Immature natural killer cell (primary cell): ENCODE results near the gene INS. TPM values are rescaled to one million over a fixed set of nuclear protein-coding genes. Genes with fewer than 3 reads are reported as not detected.
A peak's percentile ranks its signal among the peaks of the same experiment; 100 is the strongest.

Source experiments
- DNase-seq, 3 donors: peaks; one replicate each; pipeline ENCODE4 v3.0.0; 2022; ENCODE audit warnings: mixed read lengths in 1 of 3
- H3K27ac Mint-ChIP-seq, 6 donors: one replicate each; pipeline ENCODE4 v1.8.0; 2020; ENCODE audit warnings: mixed read lengths in 6 of 6, mild to moderate bottlenecking in 5 of 6, inconsistent platforms in 4 of 6, moderate library complexity in 3 of 6
- H3K27me3 Mint-ChIP-seq, 3 donors: one replicate each; pipeline ENCODE4 v1.8.0; 2020 to 2021; ENCODE audit warnings: low read depth in 3 of 3, mild to moderate bottlenecking in 3 of 3, mixed read lengths in 3 of 3, moderate library complexity in 3 of 3, inconsistent platforms in 1 of 3
- H3K36me3 Mint-ChIP-seq, 3 donors: one replicate each; pipeline ENCODE4 v1.8.0; 2020; ENCODE audit warnings: mixed read lengths in 3 of 3, inconsistent platforms in 2 of 3, mild to moderate bottlenecking in 2 of 3
- H3K4me1 Mint-ChIP-seq, 2 donors: one replicate each; pipeline ENCODE4 v1.8.0; 2020; ENCODE audit warnings: inconsistent platforms in 2 of 2, mild to moderate bottlenecking in 2 of 2, mixed read lengths in 2 of 2, moderate library complexity in 1 of 2
- H3K4me3 Mint-ChIP-seq, 5 donors: one replicate each; pipeline ENCODE4 v1.8.0; 2020; ENCODE audit warnings: mild to moderate bottlenecking in 5 of 5, mixed read lengths in 5 of 5, inconsistent platforms in 3 of 5, moderate library complexity in 3 of 5
- H3K9me3 Mint-ChIP-seq, 6 donors: one replicate each; pipeline ENCODE4 v1.8.0; 2020; ENCODE audit warnings: mild to moderate bottlenecking in 6 of 6, mixed read lengths in 6 of 6, inconsistent platforms in 4 of 6, moderate library complexity in 3 of 6
- polyA plus RNA-seq, 3 donors: library from polyadenylated mRNA; unstranded; fragments of 300-500 nt; fragmentation: Illumina TruSeq; gene quantifications; one replicate each; pipeline ENCODE4 v1.2.3, GENCODE V29; 2021

The INS gene
- polyA plus RNA-seq, 3 donors from 2014 or later: not detected

DNA sequence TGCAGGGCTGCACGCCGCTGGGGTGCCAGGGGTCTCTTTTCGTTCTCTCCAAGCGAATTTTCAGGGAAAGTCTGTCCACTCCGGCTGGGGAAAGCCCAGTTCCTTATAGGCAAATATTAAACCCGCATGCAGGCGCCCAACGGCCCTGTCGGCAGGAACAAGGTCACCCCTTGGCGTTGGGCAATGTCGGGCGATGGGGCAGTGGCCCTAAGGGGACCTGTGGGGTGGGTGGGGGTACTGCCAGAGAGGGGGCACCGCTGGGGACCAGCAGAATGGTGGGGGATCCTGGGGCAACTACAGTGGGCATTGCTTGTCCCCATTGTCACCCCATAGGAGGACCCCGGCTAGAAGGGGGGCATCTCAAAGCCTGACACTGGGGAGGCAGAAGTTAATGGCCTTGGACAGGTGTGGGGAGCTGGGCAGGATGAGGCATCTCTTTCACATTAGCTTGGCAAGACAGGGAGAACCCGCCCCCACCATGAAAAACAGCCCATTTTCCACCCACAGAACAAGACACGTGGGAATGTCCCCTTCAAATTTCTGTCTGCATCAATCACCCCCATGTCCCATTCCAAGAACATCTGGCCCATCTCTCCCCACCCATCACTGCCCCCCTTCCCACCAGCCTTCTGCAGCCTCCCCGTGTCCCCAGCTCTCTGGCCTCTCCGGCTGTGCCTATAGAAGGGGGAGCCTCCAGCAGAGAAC, 16.3 kb downstream of the INS start:
- Mint-ChIP-seq H3K4me3 (no peak overlapping the region), H3K9me3 (peaks cover 0 to 2% (median 0%) of the 10 kb centered on the region in 6 donors), H3K27ac (no peak overlapping the region), H3K36me3 (no peaks in the 10 kb centered on the region), H3K27me3 (peaks cover 31 to 37% (median 37%) of the 10 kb centered on the region in 3 donors), H3K4me1 (no peaks in the 10 kb centered on the region)
- DNase-seq: no peak

DNA sequence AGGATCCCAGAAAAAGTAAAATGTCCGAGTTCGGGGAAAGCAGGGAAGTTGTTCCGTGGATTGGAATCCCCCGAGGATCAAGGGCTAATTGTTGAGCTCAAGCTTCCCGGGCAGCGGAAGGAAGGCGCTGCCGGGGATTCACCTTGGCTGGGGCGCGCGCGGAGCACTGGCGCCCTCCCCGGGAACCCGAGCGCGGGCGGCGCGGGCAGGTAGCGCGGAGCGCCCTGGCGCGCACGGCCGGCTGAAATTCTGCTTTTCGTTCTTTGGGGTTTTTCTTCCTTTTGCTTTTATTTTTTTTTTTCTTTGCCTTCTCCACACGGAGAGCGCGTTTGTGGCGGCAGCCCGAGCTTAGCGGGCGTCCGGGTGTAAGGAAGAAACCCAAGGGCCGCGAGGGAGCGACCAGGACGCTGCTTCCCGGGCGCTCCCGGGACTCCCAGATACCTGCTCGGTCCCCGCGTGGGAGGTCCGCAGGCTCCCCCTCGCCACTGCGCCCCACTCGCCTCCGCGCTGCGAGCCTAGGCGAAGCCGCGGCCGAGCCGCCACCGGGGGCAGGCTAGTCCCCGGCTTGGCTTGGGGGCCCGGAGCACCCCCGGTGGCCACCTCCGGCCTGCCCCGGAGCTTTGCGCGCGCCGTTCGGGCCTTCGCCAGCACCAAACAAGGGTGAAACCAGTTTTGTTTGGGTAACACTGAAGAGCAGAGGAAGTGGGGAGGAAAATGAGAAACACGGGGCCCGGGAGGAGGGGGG, 17.0 kb downstream of the INS start:
- Mint-ChIP-seq H3K4me3 (no peak overlapping the region), H3K27me3 (peaks cover 31 to 37% (median 34%) of the 10 kb centered on the region in 3 donors), H3K4me1 (no peaks in the 10 kb centered on the region), H3K36me3 (no peaks in the 10 kb centered on the region), H3K27ac (no peak overlapping the region), H3K9me3 (peaks cover 0 to 2% (median 0%) of the 10 kb centered on the region in 6 donors)
- DNase-seq: no peak

- Mint-ChIP-seq H3K9me3 (peaks cover 0 to 2% (median 0%) of the 10 kb centered on the region in 6 donors), H3K27ac (no peak overlapping the region), H3K4me3 (no peak overlapping the region), H3K4me1 (peaks cover under 1 to 2% of the 10 kb centered on the region in 2 donors), H3K36me3 (no peaks in the 10 kb centered on the region), H3K27me3 (peaks cover 31 to 37% (median 33%) of the 10 kb centered on the region in 3 donors)
- no peak for DNase-seq
Observed at GRCh38 chr11:2143477-2143798, 17.6 kb downstream of the INS start.

DNA sequence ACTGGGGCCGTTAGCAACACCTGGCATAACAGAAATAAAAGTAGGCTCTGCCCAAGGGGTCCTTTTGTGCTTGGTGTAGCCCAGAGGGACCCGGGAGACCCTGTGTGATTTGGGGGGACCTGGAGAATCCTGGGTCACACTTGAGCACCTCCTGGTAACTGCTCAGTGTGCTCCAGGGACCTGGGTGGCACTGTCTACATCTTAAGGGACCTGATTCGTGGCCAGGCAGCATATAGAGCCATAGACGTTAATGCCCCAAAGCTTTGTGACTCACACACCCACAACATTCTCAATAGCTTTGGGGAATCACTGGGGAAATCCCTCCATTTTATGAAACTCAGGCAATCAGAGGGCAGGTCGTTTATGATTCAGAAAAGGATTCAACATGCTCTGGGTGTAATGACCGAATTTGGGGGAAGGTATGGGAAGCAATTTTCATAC, 18.2 kb downstream of the INS start:
- no peak overlapping the region for H3K4me3 Mint-ChIP-seq
- peaks cover 28 to 37% (median 33%) of the 10 kb centered on the region in 3 donors for H3K27me3 Mint-ChIP-seq
- H3K36me3 Mint-ChIP-seq: no peaks in the 10 kb centered on the region
- peaks cover 0 to 2% (median 0%) of the 10 kb centered on the region in 6 donors for H3K9me3 Mint-ChIP-seq
- no peak overlapping the region for H3K27ac Mint-ChIP-seq
- no peak for DNase-seq
- peaks cover 3 to 5% of the 10 kb centered on the region in 2 donors for H3K4me1 Mint-ChIP-seq

GRCh38 chr11:2142300-2142759, 18.7 kb downstream of the INS start:
- no peak overlapping the region for H3K27ac Mint-ChIP-seq
- H3K27me3 Mint-ChIP-seq: peaks cover 26 to 37% (median 33%) of the 10 kb centered on the region in 3 donors
- H3K4me3 Mint-ChIP-seq: no peak overlapping the region
- no peak for DNase-seq
- H3K9me3 Mint-ChIP-seq: peaks cover 0 to 2% (median 0%) of the 10 kb centered on the region in 6 donors
- peaks cover 3 to 5% of the 10 kb centered on the region in 2 donors for H3K4me1 Mint-ChIP-seq
- no peaks in the 10 kb centered on the region for H3K36me3 Mint-ChIP-seq

- Mint-ChIP-seq H3K36me3 (no peaks in the 10 kb centered on the region), H3K27ac (no peak overlapping the region), H3K27me3 (peaks cover 28 to 33% (median 30%) of the 10 kb centered on the region in 3 donors), H3K9me3 (peaks cover 0 to 3% (median 0%) of the 10 kb centered on the region in 6 donors), H3K4me3 (peak overlapping the region in 3 of 5 donors; percentile 41 to 51 (median 47)), H3K4me1 (peaks cover 4 to 5% of the 10 kb centered on the region in 2 donors)
- no peak for DNase-seq
Observed at GRCh38 chr11:2140411-2141400, 20.3 kb downstream of the INS start.

GRCh38 chr11:2139621-2140337, 21.2 kb downstream of the INS start:
- H3K27me3 Mint-ChIP-seq: peaks cover 28 to 35% (median 30%) of the 10 kb centered on the region in 3 donors
- H3K4me1 Mint-ChIP-seq: peaks cover 4 to 5% of the 10 kb centered on the region in 2 donors
- DNase-seq: no peak
- peaks cover 0 to 3% (median 0%) of the 10 kb centered on the region in 6 donors for H3K9me3 Mint-ChIP-seq
- no peak overlapping the region for H3K27ac Mint-ChIP-seq
- H3K36me3 Mint-ChIP-seq: no peaks in the 10 kb centered on the region
- peak overlapping the region in 1 of 5 donors; percentile 46 for H3K4me3 Mint-ChIP-seq

GRCh38 chr11:2139123-2139521, 21.9 kb downstream of the INS start, which contains the start of gene IGF2:
Gene IGF2 (minus strand): TSS chr11:2139389. CDS start chr11:2135523, 3,866 bp downstream.
- H3K27ac Mint-ChIP-seq: no peak within 1 kb of the TSS
- H3K9me3 Mint-ChIP-seq: peaks cover 0 to 3% (median 0%) of the 10 kb centered on the region in 6 donors
- peaks cover 27 to 35% (median 28%) of the 10 kb centered on the region in 3 donors for H3K27me3 Mint-ChIP-seq
- peaks cover 4 to 5% of the 10 kb centered on the region in 2 donors for H3K4me1 Mint-ChIP-seq
- no peaks in the 10 kb centered on the region for H3K36me3 Mint-ChIP-seq
- DNase-seq: no peak
- H3K4me3 Mint-ChIP-seq: peak within 1 kb of the TSS; percentile 83 to 89 (median 85)

GRCh38 chr11:2138431-2139122, 22.4 kb downstream of the INS start:
- no peaks in the 10 kb centered on the region for H3K36me3 Mint-ChIP-seq
- H3K27me3 Mint-ChIP-seq: peaks cover 27 to 34% (median 27%) of the 10 kb centered on the region in 3 donors
- peak overlapping the region; percentile 83 to 89 (median 85) for H3K4me3 Mint-ChIP-seq
- DNase-seq: no peak
- H3K9me3 Mint-ChIP-seq: peaks cover 0 to 3% (median 0%) of the 10 kb centered on the region in 6 donors
- H3K27ac Mint-ChIP-seq: no peak overlapping the region
- peaks cover 4 to 5% of the 10 kb centered on the region in 2 donors for H3K4me1 Mint-ChIP-seq

DNA sequence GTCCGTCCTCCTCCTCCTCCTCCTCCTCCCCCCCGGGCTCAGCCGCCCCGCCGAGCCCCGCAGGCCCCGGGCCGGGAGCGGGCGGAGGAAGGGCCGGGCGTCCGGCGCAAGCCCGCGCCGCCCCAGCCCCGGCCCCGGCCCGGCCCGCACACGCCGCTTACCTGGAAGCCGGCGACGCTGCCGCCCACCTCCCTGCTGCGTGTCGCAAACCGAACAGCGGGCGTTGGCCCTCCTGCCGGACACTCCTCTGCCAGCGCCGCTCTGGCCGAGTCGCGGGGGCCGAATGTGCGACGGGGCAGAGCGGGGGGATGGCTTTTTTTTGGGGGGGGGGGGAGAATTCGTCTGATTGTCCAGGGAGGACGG, 23.0 kb downstream of the INS start:
- Mint-ChIP-seq H3K27me3 (peaks cover 24 to 30% (median 24%) of the 10 kb centered on the region in 3 donors), H3K4me1 (peaks cover 4 to 5% of the 10 kb centered on the region in 2 donors), H3K27ac (no peak overlapping the region), H3K9me3 (peaks cover 0 to 3% (median 0%) of the 10 kb centered on the region in 6 donors), H3K4me3 (peak overlapping the region; percentile 83 to 89 (median 85)), H3K36me3 (no peaks in the 10 kb centered on the region)
- DNase-seq: no peak

DNA sequence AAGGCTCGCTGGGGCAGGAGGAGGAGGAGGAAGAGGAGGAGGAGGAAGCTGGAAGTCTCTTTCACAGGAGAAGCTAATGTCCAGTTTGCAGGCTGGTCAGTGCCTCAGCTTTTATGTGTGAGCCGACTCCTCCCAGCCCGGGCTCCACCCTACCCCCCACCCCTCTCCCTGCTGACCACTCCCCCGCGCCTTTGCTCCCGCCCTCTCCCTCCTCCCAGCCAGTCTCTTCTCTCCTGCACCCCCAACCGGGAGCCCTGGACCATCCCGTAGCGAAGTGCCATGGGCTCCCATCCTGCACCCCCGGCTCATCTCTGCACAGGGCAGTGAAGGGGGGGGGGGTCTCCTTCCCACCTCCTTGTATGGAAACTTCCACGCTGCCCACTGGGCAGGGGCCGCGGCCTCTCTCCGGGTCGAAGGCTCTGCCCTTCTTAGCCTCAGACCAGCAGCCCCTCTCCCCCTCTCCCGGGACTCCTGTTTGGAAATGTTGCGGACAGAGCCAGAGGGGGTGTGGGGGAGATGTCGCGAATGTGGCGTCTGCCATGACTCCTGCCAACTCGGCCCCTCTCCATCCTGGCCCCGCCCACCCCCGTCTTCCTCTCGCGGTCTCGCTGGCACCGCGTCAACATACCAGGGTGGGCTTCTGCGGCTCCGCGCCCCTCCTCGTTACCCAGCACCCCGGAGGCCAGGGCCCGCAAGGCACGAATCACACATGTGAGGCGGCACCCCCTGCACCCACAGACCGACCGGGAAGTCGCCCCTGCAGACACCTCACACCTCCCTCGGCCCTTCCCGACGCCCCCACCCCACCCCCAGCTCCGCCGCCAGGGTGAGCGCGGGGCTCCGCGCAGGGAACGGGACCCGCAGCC, 23.6 kb downstream of the INS start:
- Mint-ChIP-seq H3K36me3 (no peaks in the 10 kb centered on the region), H3K27me3 (peaks cover 17 to 24% (median 20%) of the 10 kb centered on the region in 3 donors), H3K4me1 (peaks cover 4 to 5% of the 10 kb centered on the region in 2 donors), H3K27ac (no peak overlapping the region), H3K4me3 (peak overlapping the region in 3 of 5 donors; percentile 24 to 56 (median 27)), H3K9me3 (peaks cover 0 to 3% (median 0%) of the 10 kb centered on the region in 6 donors)
- DNase-seq: no peak
